Keratinocyte (primary cell): ENCODE data around the gene WRNIP1.

Experiments used
- CTCF ChIP-seq, 3 experiments: IDR thresholded peaks in 1 of 3; conservative IDR thresholded peaks in 1 of 3; optimal IDR thresholded peaks in 1 of 3; 2 replicates in 2 of 3; 3 replicates in 1 of 3; pipeline versions ENCODE3 to v1.5.1; 2011; ENCODE audit warnings: low read length in 3 of 3, mild to moderate bottlenecking in 3 of 3, moderate library complexity in 2 of 3, control low read depth in 1 of 3, inconsistent platforms in 1 of 3; ENCODE audit not compliant: insufficient read depth in 2 of 3; ENCODE audit errors: extremely low read depth in 1 of 3
- EZH2 ChIP-seq: IDR thresholded peaks from one replicate; pipeline ENCODE4 v1.6.1; 2012; ENCODE audit warnings: inconsistent platforms, mild to moderate bottlenecking, low read length, moderate library complexity

- TF ChIP-seq CTCF (optimal IDR thresholded peaks at IDR 0.05 in 1 of 3, IDR thresholded peaks at IDR 0.05 in 1 of 3, conservative IDR thresholded peaks at IDR 0.05 in 1 of 3; ENCODE audit: extremely low read depth in 1 of 3, insufficient read depth in 2 of 3, low read length in 3 of 3) (no peak), EZH2 (no peak)
Observed at GRCh38 chr6:2754393-2754792, 10.8 kb upstream of the WRNIP1 start.
